H7 (cell line): ENCODE results near the gene CLEC12A. TPM values are rescaled to one million over a fixed set of nuclear protein-coding genes. Genes with fewer than 3 reads are reported as not detected.

Source experiments
- DNase-seq: peaks from one replicate; pipeline ENCODE4 v3.0.0; 2012
- H3K27me3 ChIP-seq: 2 replicates; pipeline ENCODE4 v1.6.0; 2011; ENCODE audit warnings: mild to moderate bottlenecking, low read length; ENCODE audit not compliant: control insufficient read depth, insufficient read depth
- H3K36me3 ChIP-seq: replicated peaks from 2 replicates; pipeline ENCODE4 v1.5.1; 2011; ENCODE audit warnings: low read length; ENCODE audit not compliant: control insufficient read depth, insufficient read depth
- H3K4me3 ChIP-seq: 2 replicates; pipeline ENCODE4 v1.5.1; 2011; ENCODE audit warnings: low read depth, mild to moderate bottlenecking, control low read depth, low read length, moderate library complexity; ENCODE audit not compliant: insufficient read depth
- total RNA-seq: library from RNA; depleted of rRNA; stranded (reverse); fragments of >200 nt; shearing (Covaris generic); gene quantifications from 2 replicates; pipeline ENCODE4 v1.2.3, GENCODE V29; 2014; rRNA removed

Gene CLEC12A
- not detected in 2 replicates for total RNA-seq

- Histone ChIP-seq H3K36me3 (no peaks in the 10 kb centered on the region), H3K4me3 (no peak within 1 kb of the TSS), H3K27me3 (no peaks in the 10 kb centered on the region)
- no peak for DNase-seq
Measured at GRCh38 chr12:9971181-9971580, at the start of gene CLEC12A. CLEC12A (plus strand) TSS chr12:9971409; CDS start chr12:9971597, 188 bp downstream.

- no peak for DNase-seq
- H3K27me3 ChIP-seq: no peaks in the 10 kb centered on the region
- no peak overlapping the region for H3K4me3 ChIP-seq
- H3K36me3 ChIP-seq: no peaks in the 10 kb centered on the region
Measured at GRCh38 chr12:9922429-9922828, 48.8 kb upstream of the CLEC12A start.

- H3K36me3 ChIP-seq: no peaks in the 10 kb centered on the region
- peak; percentile 60 for DNase-seq
- H3K27me3 ChIP-seq: no peaks in the 10 kb centered on the region
- no peak overlapping the region for H3K4me3 ChIP-seq
Measured at GRCh38 chr12:9925705-9926393, 45.4 kb upstream of the CLEC12A start.

- DNase-seq: no peak
- Histone ChIP-seq H3K36me3 (no peaks in the 10 kb centered on the region), H3K27me3 (no peaks in the 10 kb centered on the region), H3K4me3 (no peak overlapping the region)
Measured at GRCh38 chr12:9926876-9927275, 44.3 kb upstream of the CLEC12A start.

GRCh38 chr12:9928607-9929006 is 42.6 kb upstream of the CLEC12A start:
- DNase-seq: no peak
- Histone ChIP-seq H3K36me3 (no peaks in the 10 kb centered on the region), H3K27me3 (no peaks in the 10 kb centered on the region), H3K4me3 (no peak overlapping the region)

- no peak for DNase-seq
- Histone ChIP-seq H3K36me3 (no peaks in the 10 kb centered on the region), H3K27me3 (no peaks in the 10 kb centered on the region)
Measured at GRCh38 chr12:9931245-9931644, 40.0 kb upstream of the CLEC12A start.

GRCh38 chr12:9932270-9932669 is 38.9 kb upstream of the CLEC12A start, which contains the start of gene CLEC2A:
CLEC2A (minus strand) TSS chr12:9932370; CDS start chr12:9932329, 41 bp downstream.
- Histone ChIP-seq H3K36me3 (no peaks in the 10 kb centered on the region), H3K4me3 (no peak within 1 kb of the TSS), H3K27me3 (no peaks in the 10 kb centered on the region)
- DNase-seq: no peak

More at GRCh38 chr12:9931245-9931644, 40.0 kb upstream of the CLEC12A start:
- H3K4me3 ChIP-seq: no peak overlapping the region

GRCh38 chr12:9933958-9934357 is 37.3 kb upstream of the CLEC12A start:
- Histone ChIP-seq H3K4me3 (no peak overlapping the region), H3K36me3 (no peaks in the 10 kb centered on the region), H3K27me3 (no peaks in the 10 kb centered on the region)
- no peak for DNase-seq

- Histone ChIP-seq H3K4me3 (no peak overlapping the region), H3K27me3 (no peaks in the 10 kb centered on the region), H3K36me3 (no peaks in the 10 kb centered on the region)
- no peak for DNase-seq
Measured at GRCh38 chr12:9935026-9935425, 36.2 kb upstream of the CLEC12A start.

GRCh38 chr12:9936591-9936990 is 34.6 kb upstream of the CLEC12A start:
- DNase-seq: no peak
- Histone ChIP-seq H3K36me3 (no peaks in the 10 kb centered on the region), H3K4me3 (no peak overlapping the region), H3K27me3 (no peaks in the 10 kb centered on the region)

- Histone ChIP-seq H3K27me3 (no peaks in the 10 kb centered on the region), H3K36me3 (no peaks in the 10 kb centered on the region), H3K4me3 (no peak overlapping the region)
- peak; percentile 22 for DNase-seq
Measured at GRCh38 chr12:9940375-9940774, 30.8 kb upstream of the CLEC12A start.

- no peaks in the 10 kb centered on the region for H3K27me3 ChIP-seq
Measured at GRCh38 chr12:9941838-9942237, 29.4 kb upstream of the CLEC12A start.

GRCh38 chr12:9943240-9943639 is 28.0 kb upstream of the CLEC12A start:
- no peak overlapping the region for H3K4me3 ChIP-seq
- no peaks in the 10 kb centered on the region for H3K36me3 ChIP-seq
- no peak for DNase-seq
- H3K27me3 ChIP-seq: no peaks in the 10 kb centered on the region

More at GRCh38 chr12:9941838-9942237, 29.4 kb upstream of the CLEC12A start:
- no peak for DNase-seq
- Histone ChIP-seq H3K4me3 (no peak overlapping the region), H3K36me3 (no peaks in the 10 kb centered on the region)

- Histone ChIP-seq H3K4me3 (no peak overlapping the region), H3K27me3 (no peaks in the 10 kb centered on the region), H3K36me3 (no peaks in the 10 kb centered on the region)
- no peak for DNase-seq
Measured at GRCh38 chr12:9944391-9944790, 26.8 kb upstream of the CLEC12A start.

- no peak for DNase-seq
- Histone ChIP-seq H3K27me3 (no peaks in the 10 kb centered on the region), H3K4me3 (no peak overlapping the region), H3K36me3 (no peaks in the 10 kb centered on the region)
Measured at GRCh38 chr12:9947674-9948073, 23.5 kb upstream of the CLEC12A start.
